Measurements from ENCODE around the gene TMEM26.
A peak's percentile ranks its signal among the peaks of the same experiment; 100 is the strongest.

The TMEM26 gene

GRCh38 chr10:61463035-61463909, 10.1 kb upstream of the TMEM26 start:
- peak; percentile 80 for DNase-seq (ENCODE audit: low read depth)
- H3K4me3 ChIP-seq (ENCODE audit: control insufficient read depth, low read depth, low read length): no peak overlapping the region
- no peak for TF ChIP-seq CTCF (IDR thresholded peaks at IDR 0.05; ENCODE audit: control insufficient read depth, insufficient read depth, low read depth, low read length, missing control alignments)

- no peak for DNase-seq (ENCODE audit: low read depth)
- no peak for TF ChIP-seq CTCF (IDR thresholded peaks at IDR 0.05; ENCODE audit: control insufficient read depth, insufficient read depth, low read depth, low read length, missing control alignments)
- H3K4me3 ChIP-seq (ENCODE audit: control insufficient read depth, low read depth, low read length): no peak overlapping the region
These were observed 7.7 kb upstream of the TMEM26 start for GRCh38 chr10:61460835-61461234.

GRCh38 chr10:61458031-61458430, 4.8 kb upstream of the TMEM26 start:
- no peak overlapping the region for H3K4me3 ChIP-seq (ENCODE audit: control insufficient read depth, low read depth, low read length)
- no peak for DNase-seq (ENCODE audit: low read depth)
- TF ChIP-seq CTCF (IDR thresholded peaks at IDR 0.05; ENCODE audit: control insufficient read depth, insufficient read depth, low read depth, low read length, missing control alignments): no peak

GRCh38 chr10:61456095-61456789, 3.1 kb upstream of the TMEM26 start:
- no peak overlapping the region for H3K4me3 ChIP-seq (ENCODE audit: control insufficient read depth, low read depth, low read length)
- TF ChIP-seq CTCF (IDR thresholded peaks at IDR 0.05; ENCODE audit: control insufficient read depth, insufficient read depth, low read depth, low read length, missing control alignments): no peak
- no peak for DNase-seq (ENCODE audit: low read depth)

- H3K4me3 ChIP-seq (ENCODE audit: control insufficient read depth, low read depth, low read length): no peak overlapping the region
- TF ChIP-seq CTCF (IDR thresholded peaks at IDR 0.05; ENCODE audit: control insufficient read depth, insufficient read depth, low read depth, low read length, missing control alignments): no peak
- no peak for DNase-seq (ENCODE audit: low read depth)
These were observed 2.5 kb upstream of the TMEM26 start for GRCh38 chr10:61455656-61456055.

- no peak overlapping the region for H3K4me3 ChIP-seq (ENCODE audit: control insufficient read depth, low read depth, low read length)
- TF ChIP-seq CTCF (IDR thresholded peaks at IDR 0.05; ENCODE audit: control insufficient read depth, insufficient read depth, low read depth, low read length, missing control alignments): no peak
- DNase-seq (ENCODE audit: low read depth): no peak
These were observed 1.4 kb upstream of the TMEM26 start for GRCh38 chr10:61454541-61454940.

Measured in AG09309 (cell line).